Omental fat pad (tissue), 4 donors: Measurements from ENCODE around the gene ENGASE. TPM values are rescaled to one million over a fixed set of nuclear protein-coding genes. Genes with fewer than 3 reads are reported as not detected.

Experiments
- ATAC-seq: fragments of 150-250 bp; one replicate; pipeline ENCODE4 v1.9.1; 2016; ENCODE audit warnings: mild to moderate bottlenecking, moderate library complexity; ENCODE audit not compliant: low FRiP score
- DNase-seq: peaks from one replicate; pipeline ENCODE4 v3.0.0-alpha.2; 2019; ENCODE audit warnings: low spot score
- CTCF ChIP-seq, 3 donors: fragments of 450-650 bp; IDR thresholded peaks; one replicate each; pipeline ENCODE4 v1.5.1; 2016 to 2017; ENCODE audit warnings: antibody characterized with exemption in 3 of 3, mild to moderate bottlenecking in 3 of 3, moderate library complexity in 2 of 3
- total RNA-seq, 4 donors: library from RNA; depleted of rRNA; stranded (reverse); fragments of >200 nt; gene quantifications; one replicate each; pipeline ENCODE4 v1.1.0, GENCODE V29; 2016

ENGASE gene
- total RNA-seq, 4 donors from 2014 or later, result 12.2 to 52.3 (median 22.2) TPM

GRCh38 chr17:79115487-79115886, 40.9 kb downstream of the ENGASE start:
- DNase-seq (no peak), ATAC-seq (no peak)
- TF ChIP-seq CTCF (IDR thresholded peaks at IDR 0.05), result no peak

- no peak for TF ChIP-seq CTCF (IDR thresholded peaks at IDR 0.05)
- DNase-seq, result no peak
- ATAC-seq, result no peak
Observed at GRCh38 chr17:79116575-79117368, 42.1 kb downstream of the ENGASE start.

GRCh38 chr17:79117905-79118487, 43.4 kb downstream of the ENGASE start:
- TF ChIP-seq CTCF (IDR thresholded peaks at IDR 0.05), result no peak
- no peak for ATAC-seq
- DNase-seq, result no peak

- TF ChIP-seq CTCF (IDR thresholded peaks at IDR 0.05), result no peak
- ATAC-seq (no peak), DNase-seq (no peak)
Observed at GRCh38 chr17:79118924-79119323, 44.3 kb downstream of the ENGASE start.

- no peak for TF ChIP-seq CTCF (IDR thresholded peaks at IDR 0.05)
- ATAC-seq (no peak), DNase-seq (no peak)
Observed at GRCh38 chr17:79120259-79120658, 45.6 kb downstream of the ENGASE start.

GRCh38 chr17:79123988-79124387, 49.4 kb downstream of the ENGASE start:
- DNase-seq, result no peak
- ATAC-seq, result no peak
- no peak for TF ChIP-seq CTCF (IDR thresholded peaks at IDR 0.05)
